ENCODE results near the gene TROAP. TPM values are rescaled to one million over a fixed set of nuclear protein-coding genes. Genes with fewer than 3 reads are reported as not detected.
"Not testable (repeated sequence)": the region's sequence is repeated elsewhere in the genome, so short reads cannot be mapped to it uniquely, and the experiment has no call there.

TROAP gene
- total and polyA plus RNA-seq, 9 donors = 0.36 to 1.6 (median 0.75) TPM; not detected in 1

GRCh38 chr12:49304161-49304560 is 18.9 kb upstream of the TROAP start:
- no peak overlapping the region for H3K4me3 ChIP-seq
- H3K36me3 ChIP-seq = no peaks in the 10 kb centered on the region
- intact Hi-C loops (cut with DNase I) = no loop called here
- H3K27me3 ChIP-seq = no peaks in the 10 kb centered on the region
- H3K27ac ChIP-seq = no peak overlapping the region
- H3K9me3 ChIP-seq = no peaks in the 10 kb centered on the region
- WGBS, 3 donors = 61 to 76% (median 67%) methylated on average over 2 of the region's 2 CpGs
- TF ChIP-seq POLR2A (IDR thresholded peaks at IDR 0.05) = no peak
- no peak for TF ChIP-seq CTCF (IDR thresholded peaks at IDR 0.05)
- no peak for TF ChIP-seq EP300 (IDR thresholded peaks at IDR 0.05)
- no peaks in the 10 kb centered on the region for H3K4me1 ChIP-seq (ENCODE audit: insufficient read depth)
- no peak for DNase-seq

DNA sequence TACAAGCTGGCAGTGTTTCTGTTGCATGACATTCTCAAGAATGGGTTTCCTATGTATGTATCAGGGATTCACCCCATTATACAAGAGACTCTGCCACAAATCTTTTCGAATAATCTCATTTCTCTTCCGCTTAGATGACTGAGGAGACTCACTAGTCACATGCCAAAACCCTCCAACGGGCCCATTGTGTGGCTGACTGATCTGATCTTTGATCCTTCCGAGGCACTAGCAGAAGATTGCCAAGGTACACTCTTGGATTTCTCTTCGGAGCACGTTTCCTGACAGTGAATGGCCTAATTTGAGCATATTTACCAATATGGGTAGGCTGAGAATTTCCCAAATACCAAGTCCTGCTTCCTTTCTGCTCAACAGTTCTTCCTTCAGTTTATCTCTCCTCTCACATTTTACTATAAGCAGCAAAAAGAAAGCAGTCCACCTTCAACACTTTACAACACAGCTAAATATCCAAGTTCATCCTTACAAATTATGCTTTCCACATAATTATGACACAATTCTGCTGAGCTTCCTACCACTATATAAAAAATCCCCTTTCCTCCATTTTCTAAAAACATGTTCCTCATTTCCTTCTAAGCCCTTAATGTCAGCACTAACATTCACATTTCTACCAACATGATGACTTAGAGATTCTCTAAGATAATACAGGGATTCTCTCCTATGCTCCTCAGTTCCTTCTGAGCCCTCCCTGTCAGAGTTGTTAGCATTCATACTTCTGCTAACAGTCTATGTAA is 17.1 kb upstream of the TROAP start:
- no peak overlapping the region for H3K27ac ChIP-seq
- DNase-seq = no peak
- no peaks in the 10 kb centered on the region for H3K4me1 ChIP-seq (ENCODE audit: insufficient read depth)
- no peaks in the 10 kb centered on the region for H3K27me3 ChIP-seq
- no peaks in the 10 kb centered on the region for H3K9me3 ChIP-seq
- H3K4me3 ChIP-seq = no peak overlapping the region
- H3K36me3 ChIP-seq = no peaks in the 10 kb centered on the region
- TF ChIP-seq POLR2A (IDR thresholded peaks at IDR 0.05) (no peak), EP300 (IDR thresholded peaks at IDR 0.05) (no peak), CTCF (IDR thresholded peaks at IDR 0.05) (no peak)
- intact Hi-C loops (cut with DNase I) = no loop called here
- 82 to 90% (median 82%) methylated on average over 6 of the region's 6 CpGs for WGBS, 3 donors

GRCh38 chr12:49309386-49309785 is 13.7 kb upstream of the TROAP start:
- WGBS, 3 donors = 90 to 92% (median 92%) methylated on average over 7 of the region's 7 CpGs
- DNase-seq = no peak

DNA sequence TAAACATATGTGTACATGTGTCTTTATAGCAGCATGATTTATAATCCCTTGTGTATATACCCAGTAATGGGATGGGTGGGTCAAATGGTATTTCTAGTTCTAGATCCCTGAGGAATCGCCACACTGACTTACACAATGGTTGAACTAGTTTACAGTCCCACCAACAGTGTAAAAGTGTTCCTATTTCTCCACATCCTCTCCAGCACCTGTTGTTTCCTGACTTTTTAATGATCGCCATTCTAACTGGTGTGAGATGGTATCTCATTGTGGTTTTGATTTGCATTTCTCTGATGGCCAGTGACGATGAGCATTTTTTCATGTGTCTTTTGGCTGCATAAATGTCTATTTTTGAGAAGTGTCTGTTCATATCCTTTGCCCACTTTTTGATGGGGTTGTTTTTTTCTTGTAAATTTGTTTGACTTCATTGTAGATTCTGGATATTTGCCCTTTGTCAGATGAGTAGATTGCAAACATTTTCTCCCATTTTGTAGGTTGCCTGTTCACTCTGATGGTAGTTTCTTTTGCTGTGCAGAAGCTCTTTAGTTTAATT is 12.5 kb upstream of the TROAP start:
- H3K27ac ChIP-seq; intact Hi-C loops (cut with DNase I); H3K36me3 ChIP-seq; DNase-seq; H3K4me3 ChIP-seq; H3K9me3 ChIP-seq; H3K4me1 ChIP-seq (ENCODE audit: insufficient read depth); H3K27me3 ChIP-seq: not testable (repeated sequence)
- 73 to 90% (median 84%) methylated on average over 2 to 3 of the region's 3 CpGs for WGBS, 3 donors

More at GRCh38 chr12:49309386-49309785, 13.7 kb upstream of the TROAP start:
- Histone ChIP-seq H3K27me3 (no peaks in the 10 kb centered on the region), H3K9me3 (no peaks in the 10 kb centered on the region), H3K4me3 (no peak overlapping the region), H3K27ac (no peak overlapping the region), H3K36me3 (no peaks in the 10 kb centered on the region), H3K4me1 (ENCODE audit: insufficient read depth) (no peaks in the 10 kb centered on the region)
- TF ChIP-seq POLR2A (IDR thresholded peaks at IDR 0.05) (no peak), CTCF (IDR thresholded peaks at IDR 0.05) (no peak), EP300 (IDR thresholded peaks at IDR 0.05) (no peak)
- intact Hi-C loops (cut with DNase I) = no loop called here

GRCh38 chr12:49314811-49315210 is 8.2 kb upstream of the TROAP start:
- Histone ChIP-seq H3K27me3 (no peaks in the 10 kb centered on the region), H3K4me1 (ENCODE audit: insufficient read depth) (no peaks in the 10 kb centered on the region), H3K27ac (no peak overlapping the region), H3K9me3 (no peaks in the 10 kb centered on the region), H3K4me3 (no peak overlapping the region), H3K36me3 (no peaks in the 10 kb centered on the region)
- no peak for DNase-seq
- WGBS, 3 donors = 65 to 88% (median 67%) methylated on average over 1 of the region's 1 CpG
- TF ChIP-seq EP300 (IDR thresholded peaks at IDR 0.05) = no peak
- no peak for TF ChIP-seq POLR2A (IDR thresholded peaks at IDR 0.05)
- TF ChIP-seq CTCF (IDR thresholded peaks at IDR 0.05) = no peak
- intact Hi-C loops (cut with DNase I) = no loop called here

- H3K27ac ChIP-seq; H3K36me3 ChIP-seq; DNase-seq; H3K4me3 ChIP-seq; H3K9me3 ChIP-seq; H3K27me3 ChIP-seq; H3K4me1 ChIP-seq (ENCODE audit: insufficient read depth); intact Hi-C loops (cut with DNase I): not testable (repeated sequence)
- WGBS, 3 donors = 92 to 94% (median 93%) methylated on average over 10 of the region's 10 CpGs
These were observed 5.9 kb upstream of the TROAP start for GRCh38 chr12:49317118-49317517.

GRCh38 chr12:49320411-49321103 is 2.5 kb upstream of the TROAP start:
- H3K27ac ChIP-seq; H3K27me3 ChIP-seq; H3K9me3 ChIP-seq; intact Hi-C loops (cut with DNase I); DNase-seq; H3K4me3 ChIP-seq; H3K4me1 ChIP-seq (ENCODE audit: insufficient read depth); H3K36me3 ChIP-seq: not testable (repeated sequence)
- WGBS, 3 donors = 88 to 95% (median 89%) methylated on average over 9 of the region's 9 CpGs

Data from ovary (tissue), 9 donors.